ENCODE data around the gene CORO1C.

GRCh38 chr12:108602209-108602705 is 129.1 kb downstream of the CORO1C start:
- TF ChIP-seq CTCF (IDR thresholded peaks at IDR 0.05; ENCODE audit: low read depth, low read length) (no peak), EZH2phosphoT487 (IDR thresholded peaks at IDR 0.05; ENCODE audit: low read depth) (no peak)
